ENCODE measurements around the gene LRRC47. TPM values are rescaled to one million over a fixed set of nuclear protein-coding genes. Genes with fewer than 3 reads are reported as not detected.

Gene LRRC47
- polyA plus RNA-seq, 2 donors: 10.4 to 17.8 TPM

DNA sequence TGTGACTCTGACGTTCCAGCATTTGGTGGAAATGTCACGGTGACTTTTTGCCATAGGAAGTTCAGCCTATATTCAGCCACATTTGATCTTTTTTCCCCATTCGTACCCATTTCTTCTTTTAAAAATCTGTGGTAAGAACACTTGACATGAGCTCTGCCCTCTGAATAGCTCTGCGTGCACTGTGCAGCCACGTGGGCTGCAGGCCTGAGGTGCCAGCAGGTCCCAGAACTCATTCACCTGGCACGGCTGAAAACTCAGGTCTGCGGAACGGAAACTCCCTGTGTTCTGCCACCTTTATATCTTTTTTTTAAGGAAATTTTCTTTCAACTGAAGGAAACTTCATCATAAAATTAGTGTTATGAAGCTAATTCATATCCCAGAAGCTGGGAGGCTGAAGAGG lies 32.1 kb upstream of the LRRC47 start:
- H3K4me1 ChIP-seq (ENCODE audit: control insufficient read depth in 2 of 2, insufficient read depth in 2 of 2, low read length in 1 of 2): no peaks in the 10 kb centered on the region
- H3K27ac ChIP-seq (ENCODE audit: low read depth in 2 of 2, low read length in 1 of 2): no peak overlapping the region
- no peaks in the 10 kb centered on the region for H3K9me3 ChIP-seq (ENCODE audit: control insufficient read depth in 2 of 2, insufficient read depth in 1 of 2, low read depth in 1 of 2, low read length in 1 of 2)
- H3K4me3 ChIP-seq (ENCODE audit: low read depth in 1 of 2, low read length in 2 of 2): no peak overlapping the region
- H3K36me3 ChIP-seq (ENCODE audit: control insufficient read depth in 2 of 2, insufficient read depth in 2 of 2, low read length in 1 of 2): peaks cover 11 to 50% of the 10 kb centered on the region in 2 donors
- WGBS, 2 donors: 91 to 94% methylated on average over 8 of the region's 8 CpGs
- no peaks in the 10 kb centered on the region for H3K27me3 ChIP-seq (ENCODE audit: control insufficient read depth in 1 of 2, insufficient read depth in 2 of 2, low read length in 2 of 2)

- no peaks in the 10 kb centered on the region for H3K27me3 ChIP-seq (ENCODE audit: control insufficient read depth in 1 of 2, insufficient read depth in 2 of 2, low read length in 2 of 2)
- peaks cover 11 to 55% of the 10 kb centered on the region in 2 donors for H3K36me3 ChIP-seq (ENCODE audit: control insufficient read depth in 2 of 2, insufficient read depth in 2 of 2, low read length in 1 of 2)
These were observed 31.6 kb upstream of the LRRC47 start for GRCh38 chr1:3827813-3828307.

GRCh38 chr1:3825356-3825755 lies 29.1 kb upstream of the LRRC47 start:
- no peaks in the 10 kb centered on the region for H3K27me3 ChIP-seq (ENCODE audit: control insufficient read depth in 1 of 2, insufficient read depth in 2 of 2, low read length in 2 of 2)
- no peak overlapping the region for H3K27ac ChIP-seq (ENCODE audit: low read depth in 2 of 2, low read length in 1 of 2)
- 82% methylated on average over 15 of the region's 15 CpGs for WGBS, 2 donors
- peaks cover 20 to 66% of the 10 kb centered on the region in 2 donors for H3K36me3 ChIP-seq (ENCODE audit: control insufficient read depth in 2 of 2, insufficient read depth in 2 of 2, low read length in 1 of 2)
- H3K4me3 ChIP-seq (ENCODE audit: low read depth in 1 of 2, low read length in 2 of 2): no peak overlapping the region
- H3K9me3 ChIP-seq (ENCODE audit: control insufficient read depth in 2 of 2, insufficient read depth in 1 of 2, low read depth in 1 of 2, low read length in 1 of 2): no peaks in the 10 kb centered on the region
- no peaks in the 10 kb centered on the region for H3K4me1 ChIP-seq (ENCODE audit: control insufficient read depth in 2 of 2, insufficient read depth in 2 of 2, low read length in 1 of 2)

More at GRCh38 chr1:3827813-3828307, 31.6 kb upstream of the LRRC47 start:
- no peaks in the 10 kb centered on the region for H3K9me3 ChIP-seq (ENCODE audit: control insufficient read depth in 2 of 2, insufficient read depth in 1 of 2, low read depth in 1 of 2, low read length in 1 of 2)
- no peak overlapping the region for H3K27ac ChIP-seq (ENCODE audit: low read depth in 2 of 2, low read length in 1 of 2)
- 89 to 92% methylated on average over 14 of the region's 14 CpGs for WGBS, 2 donors
- H3K4me3 ChIP-seq (ENCODE audit: low read depth in 1 of 2, low read length in 2 of 2): no peak overlapping the region
- H3K4me1 ChIP-seq (ENCODE audit: control insufficient read depth in 2 of 2, insufficient read depth in 2 of 2, low read length in 1 of 2): no peaks in the 10 kb centered on the region

DNA sequence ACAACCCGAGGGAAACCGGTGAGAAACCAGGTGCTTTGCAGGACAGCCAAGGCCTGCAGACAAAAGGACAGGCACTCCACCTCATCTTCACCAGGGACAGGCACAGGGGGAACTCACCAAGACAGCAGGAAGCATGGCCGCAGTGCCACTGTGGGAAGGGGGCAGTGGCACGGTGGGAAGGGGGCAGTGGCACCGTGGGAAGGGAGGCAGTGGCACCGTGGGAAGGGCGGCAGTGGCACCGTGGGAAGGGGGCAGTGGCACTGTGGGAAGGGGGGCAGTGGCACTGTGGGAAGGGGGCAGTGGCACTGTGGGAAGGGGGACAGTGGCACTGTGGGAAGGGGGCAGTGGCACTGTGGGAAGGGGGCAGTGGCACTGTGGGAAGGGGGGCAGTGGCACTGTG lies 28.4 kb upstream of the LRRC47 start:
- H3K9me3 ChIP-seq (ENCODE audit: control insufficient read depth in 2 of 2, insufficient read depth in 1 of 2, low read depth in 1 of 2, low read length in 1 of 2): no peaks in the 10 kb centered on the region
- no peaks in the 10 kb centered on the region for H3K4me1 ChIP-seq (ENCODE audit: control insufficient read depth in 2 of 2, insufficient read depth in 2 of 2, low read length in 1 of 2)
- no peaks in the 10 kb centered on the region for H3K27me3 ChIP-seq (ENCODE audit: control insufficient read depth in 1 of 2, insufficient read depth in 2 of 2, low read length in 2 of 2)
- peaks cover 26 to 69% of the 10 kb centered on the region in 2 donors for H3K36me3 ChIP-seq (ENCODE audit: control insufficient read depth in 2 of 2, insufficient read depth in 2 of 2, low read length in 1 of 2)
- no peak overlapping the region for H3K4me3 ChIP-seq (ENCODE audit: low read depth in 1 of 2, low read length in 2 of 2)
- no peak overlapping the region for H3K27ac ChIP-seq (ENCODE audit: low read depth in 2 of 2, low read length in 1 of 2)
- 80 to 90% methylated on average over 8 of the region's 8 CpGs for WGBS, 2 donors

DNA sequence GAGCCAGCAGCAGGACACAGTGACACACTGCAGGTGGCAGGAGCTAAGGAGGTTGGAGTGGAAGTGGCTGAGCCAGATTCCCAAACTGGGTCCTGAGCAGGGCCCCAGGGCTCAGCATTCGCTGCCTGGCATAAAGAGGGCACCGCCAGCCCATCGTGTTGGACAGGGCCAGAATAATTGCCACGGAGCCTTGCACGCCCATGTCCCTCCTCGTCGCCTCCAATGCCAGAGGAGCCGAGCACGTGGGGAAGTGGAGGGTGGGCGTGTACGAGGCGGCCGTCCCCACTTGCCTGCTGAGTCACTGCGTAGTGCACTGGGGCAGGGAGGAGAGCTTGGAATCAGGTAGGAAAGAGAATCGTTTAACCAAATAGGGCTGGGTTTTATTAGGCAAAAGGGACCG lies 26.1 kb upstream of the LRRC47 start:
- Histone ChIP-seq H3K9me3 (ENCODE audit: control insufficient read depth in 2 of 2, insufficient read depth in 1 of 2, low read depth in 1 of 2, low read length in 1 of 2) (no peaks in the 10 kb centered on the region), H3K27ac (ENCODE audit: low read depth in 2 of 2, low read length in 1 of 2) (no peak overlapping the region), H3K27me3 (ENCODE audit: control insufficient read depth in 1 of 2, insufficient read depth in 2 of 2, low read length in 2 of 2) (no peaks in the 10 kb centered on the region), H3K36me3 (ENCODE audit: control insufficient read depth in 2 of 2, insufficient read depth in 2 of 2, low read length in 1 of 2) (peaks cover 20 to 57% of the 10 kb centered on the region in 2 donors), H3K4me3 (ENCODE audit: low read depth in 1 of 2, low read length in 2 of 2) (no peak overlapping the region), H3K4me1 (ENCODE audit: control insufficient read depth in 2 of 2, insufficient read depth in 2 of 2, low read length in 1 of 2) (no peaks in the 10 kb centered on the region)
- 78 to 86% methylated on average over 16 of the region's 16 CpGs for WGBS, 2 donors

GRCh38 chr1:3821908-3822307 lies 25.6 kb upstream of the LRRC47 start:
- Histone ChIP-seq H3K4me3 (ENCODE audit: low read depth in 1 of 2, low read length in 2 of 2) (no peak overlapping the region), H3K4me1 (ENCODE audit: control insufficient read depth in 2 of 2, insufficient read depth in 2 of 2, low read length in 1 of 2) (no peaks in the 10 kb centered on the region), H3K9me3 (ENCODE audit: control insufficient read depth in 2 of 2, insufficient read depth in 1 of 2, low read depth in 1 of 2, low read length in 1 of 2) (no peaks in the 10 kb centered on the region), H3K36me3 (ENCODE audit: control insufficient read depth in 2 of 2, insufficient read depth in 2 of 2, low read length in 1 of 2) (peaks cover 20 to 55% of the 10 kb centered on the region in 2 donors), H3K27ac (ENCODE audit: low read depth in 2 of 2, low read length in 1 of 2) (no peak overlapping the region), H3K27me3 (ENCODE audit: control insufficient read depth in 1 of 2, insufficient read depth in 2 of 2, low read length in 2 of 2) (no peaks in the 10 kb centered on the region)
- 88 to 90% methylated on average over 15 of the region's 15 CpGs for WGBS, 2 donors

DNA sequence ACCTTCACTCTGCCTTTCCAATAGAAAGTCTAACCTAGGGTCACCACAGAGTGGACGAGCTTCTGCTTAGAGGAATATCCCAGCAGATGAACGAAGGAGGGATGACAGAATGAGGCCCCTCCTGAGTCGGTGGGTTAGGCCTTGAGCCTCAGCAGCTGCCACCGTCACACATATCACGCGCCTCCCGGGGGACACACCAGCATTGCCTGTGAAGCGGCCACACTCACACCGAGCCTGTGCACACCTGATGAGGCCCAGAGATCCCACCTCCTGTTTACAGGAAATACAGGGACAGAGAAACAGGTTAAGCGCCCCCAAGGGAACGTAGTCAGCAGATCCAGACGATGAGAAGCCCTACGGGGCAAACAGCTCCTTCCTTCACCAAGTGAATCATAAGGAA lies 25.1 kb upstream of the LRRC47 start:
- Histone ChIP-seq H3K27ac (ENCODE audit: low read depth in 2 of 2, low read length in 1 of 2) (no peak overlapping the region), H3K9me3 (ENCODE audit: control insufficient read depth in 2 of 2, insufficient read depth in 1 of 2, low read depth in 1 of 2, low read length in 1 of 2) (no peaks in the 10 kb centered on the region), H3K4me1 (ENCODE audit: control insufficient read depth in 2 of 2, insufficient read depth in 2 of 2, low read length in 1 of 2) (no peaks in the 10 kb centered on the region), H3K36me3 (ENCODE audit: control insufficient read depth in 2 of 2, insufficient read depth in 2 of 2, low read length in 1 of 2) (peaks cover 20 to 58% of the 10 kb centered on the region in 2 donors), H3K4me3 (ENCODE audit: low read depth in 1 of 2, low read length in 2 of 2) (no peak overlapping the region), H3K27me3 (ENCODE audit: control insufficient read depth in 1 of 2, insufficient read depth in 2 of 2, low read length in 2 of 2) (no peaks in the 10 kb centered on the region)
- WGBS, 2 donors: 87% methylated on average over 13 of the region's 13 CpGs

- no peak overlapping the region for H3K27ac ChIP-seq (ENCODE audit: low read depth in 2 of 2, low read length in 1 of 2)
- WGBS, 2 donors: 85 to 87% methylated on average over 6 of the region's 6 CpGs
- H3K9me3 ChIP-seq (ENCODE audit: control insufficient read depth in 2 of 2, insufficient read depth in 1 of 2, low read depth in 1 of 2, low read length in 1 of 2): no peaks in the 10 kb centered on the region
- peaks cover 20 to 60% of the 10 kb centered on the region in 2 donors for H3K36me3 ChIP-seq (ENCODE audit: control insufficient read depth in 2 of 2, insufficient read depth in 2 of 2, low read length in 1 of 2)
- H3K4me3 ChIP-seq (ENCODE audit: low read depth in 1 of 2, low read length in 2 of 2): no peak overlapping the region
- no peaks in the 10 kb centered on the region for H3K27me3 ChIP-seq (ENCODE audit: control insufficient read depth in 1 of 2, insufficient read depth in 2 of 2, low read length in 2 of 2)
- H3K4me1 ChIP-seq (ENCODE audit: control insufficient read depth in 2 of 2, insufficient read depth in 2 of 2, low read length in 1 of 2): no peaks in the 10 kb centered on the region
These were observed 24.7 kb upstream of the LRRC47 start for GRCh38 chr1:3821004-3821403.

DNA sequence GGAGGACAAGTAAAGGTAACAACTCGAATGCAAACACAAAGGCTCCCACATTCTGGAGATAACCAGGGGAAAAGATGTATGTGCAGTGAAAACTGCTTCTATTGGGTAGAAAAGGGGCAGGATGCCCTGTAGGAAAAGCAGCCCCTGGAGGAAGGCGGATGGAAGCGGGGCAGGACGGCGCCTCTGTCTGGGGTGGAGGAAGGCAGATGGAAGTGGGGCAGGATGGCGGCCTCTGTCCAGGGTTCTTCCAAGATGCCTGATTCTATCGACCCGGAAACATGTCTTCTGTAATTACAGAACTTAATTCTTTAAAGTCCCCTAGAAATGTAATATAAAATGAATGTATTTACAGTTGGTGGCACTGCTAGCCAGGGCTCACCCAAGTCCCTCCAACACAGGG lies 24.0 kb upstream of the LRRC47 start:
- Histone ChIP-seq H3K27ac (ENCODE audit: low read depth in 2 of 2, low read length in 1 of 2) (no peak overlapping the region), H3K36me3 (ENCODE audit: control insufficient read depth in 2 of 2, insufficient read depth in 2 of 2, low read length in 1 of 2) (peaks cover 19 to 56% of the 10 kb centered on the region in 2 donors), H3K9me3 (ENCODE audit: control insufficient read depth in 2 of 2, insufficient read depth in 1 of 2, low read depth in 1 of 2, low read length in 1 of 2) (no peaks in the 10 kb centered on the region), H3K4me3 (ENCODE audit: low read depth in 1 of 2, low read length in 2 of 2) (no peak overlapping the region), H3K4me1 (ENCODE audit: control insufficient read depth in 2 of 2, insufficient read depth in 2 of 2, low read length in 1 of 2) (no peaks in the 10 kb centered on the region), H3K27me3 (ENCODE audit: control insufficient read depth in 1 of 2, insufficient read depth in 2 of 2, low read length in 2 of 2) (no peaks in the 10 kb centered on the region)
- 88 to 94% methylated on average over 8 of the region's 8 CpGs for WGBS, 2 donors

DNA sequence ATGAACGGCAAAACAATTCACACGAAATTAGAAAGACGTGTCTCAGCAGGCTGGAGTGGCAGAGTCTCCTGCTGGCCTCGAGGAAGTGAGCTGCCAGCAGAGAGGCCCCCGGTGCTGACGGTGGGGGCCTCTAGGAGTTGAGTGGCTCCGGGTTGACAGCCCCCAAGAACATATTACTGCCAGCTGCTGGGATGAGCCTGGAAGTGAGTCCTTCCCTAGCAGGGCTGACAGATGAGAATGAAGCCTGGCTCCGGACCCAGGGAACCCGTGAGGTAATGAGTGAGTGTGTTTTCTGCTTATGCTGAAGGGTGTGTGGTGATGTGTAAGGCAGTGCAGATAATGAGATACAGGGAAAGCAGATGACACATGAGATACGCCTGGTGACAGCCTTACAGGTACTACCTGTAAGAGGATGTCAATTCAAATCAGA lies 23.5 kb upstream of the LRRC47 start:
- WGBS, 2 donors: 46 to 48% methylated on average over 10 of the region's 10 CpGs
- H3K36me3 ChIP-seq (ENCODE audit: control insufficient read depth in 2 of 2, insufficient read depth in 2 of 2, low read length in 1 of 2): peaks cover 17 to 56% of the 10 kb centered on the region in 2 donors
- no peaks in the 10 kb centered on the region for H3K9me3 ChIP-seq (ENCODE audit: control insufficient read depth in 2 of 2, insufficient read depth in 1 of 2, low read depth in 1 of 2, low read length in 1 of 2)
- H3K4me1 ChIP-seq (ENCODE audit: control insufficient read depth in 2 of 2, insufficient read depth in 2 of 2, low read length in 1 of 2): no peaks in the 10 kb centered on the region
- H3K27ac ChIP-seq (ENCODE audit: low read depth in 2 of 2, low read length in 1 of 2): no peak overlapping the region
- no peaks in the 10 kb centered on the region for H3K27me3 ChIP-seq (ENCODE audit: control insufficient read depth in 1 of 2, insufficient read depth in 2 of 2, low read length in 2 of 2)
- H3K4me3 ChIP-seq (ENCODE audit: low read depth in 1 of 2, low read length in 2 of 2): no peak overlapping the region

All from esophagus (tissue), 2 donors.